Measurements from ENCODE around the gene APOA1.
A peak's percentile ranks its signal among the peaks of the same experiment; 100 is the strongest.
"Not testable (repeated sequence)": the region's sequence is repeated elsewhere in the genome, so short reads cannot be mapped to it uniquely, and the experiment has no call there.

The APOA1 gene

DNA sequence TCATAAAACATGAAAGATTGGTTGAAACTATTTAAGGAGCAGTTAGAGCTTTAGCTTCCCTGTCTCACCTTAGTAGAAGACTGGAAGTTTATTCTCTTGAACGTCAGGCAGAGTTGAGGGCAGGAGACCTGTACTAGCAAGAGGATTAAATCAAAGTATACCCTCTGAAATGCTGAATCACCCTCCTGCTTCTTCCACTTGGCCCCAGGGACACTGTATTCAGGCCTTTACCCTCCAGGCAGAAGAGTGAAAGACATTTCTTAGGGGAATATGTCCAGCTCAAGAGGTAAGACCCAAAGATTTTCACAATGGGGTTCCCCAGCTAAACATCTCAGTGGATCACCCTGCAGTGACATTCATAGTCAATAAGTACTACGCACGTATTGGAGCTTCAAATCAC, 26.2 kb downstream of the APOA1 start:
- no peak for DNase-seq

DNA sequence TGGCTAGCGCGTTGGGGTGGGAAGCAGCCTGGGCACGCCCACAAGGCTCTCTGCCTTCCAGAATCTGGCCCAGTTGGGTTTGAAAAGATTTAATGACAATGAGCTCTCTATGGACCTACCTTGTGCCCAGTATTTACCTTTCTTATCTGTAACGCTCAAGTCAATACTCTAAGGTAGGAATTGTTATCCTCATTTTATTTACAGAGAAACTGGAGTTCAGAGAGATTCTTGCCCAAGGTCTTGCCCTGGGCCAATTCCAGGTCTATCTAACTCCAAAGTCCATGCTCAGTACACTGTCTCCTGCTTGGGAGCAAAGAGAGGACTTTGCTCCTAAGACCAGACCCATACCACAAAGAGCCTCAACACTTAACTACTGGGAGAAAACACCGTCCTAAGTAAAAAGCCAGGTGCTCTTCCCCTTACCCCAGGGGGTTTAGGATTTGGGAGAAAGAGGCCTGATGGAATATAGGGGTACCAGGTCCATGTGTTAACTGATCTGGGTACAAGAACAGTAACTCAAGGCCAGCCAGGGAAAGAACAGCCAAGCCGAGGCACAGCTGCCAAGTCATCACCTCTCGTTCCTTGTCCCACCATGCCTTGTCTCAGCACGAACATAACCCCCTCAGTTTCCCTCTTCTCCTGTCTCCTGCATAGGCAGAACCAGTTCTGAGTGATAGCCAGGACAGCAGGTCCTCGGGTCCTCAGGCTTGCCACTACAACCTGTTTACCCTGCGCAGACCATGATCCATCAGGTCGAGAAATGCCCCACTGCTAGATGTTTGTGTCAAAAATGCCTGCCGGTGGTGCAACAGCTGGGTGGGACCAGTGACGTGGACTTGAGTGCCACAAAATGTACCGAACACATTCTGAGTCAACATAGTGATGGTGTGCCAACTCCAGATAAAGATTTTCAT, 28.9 kb downstream of the APOA1 start:
- no peak for DNase-seq

DNA sequence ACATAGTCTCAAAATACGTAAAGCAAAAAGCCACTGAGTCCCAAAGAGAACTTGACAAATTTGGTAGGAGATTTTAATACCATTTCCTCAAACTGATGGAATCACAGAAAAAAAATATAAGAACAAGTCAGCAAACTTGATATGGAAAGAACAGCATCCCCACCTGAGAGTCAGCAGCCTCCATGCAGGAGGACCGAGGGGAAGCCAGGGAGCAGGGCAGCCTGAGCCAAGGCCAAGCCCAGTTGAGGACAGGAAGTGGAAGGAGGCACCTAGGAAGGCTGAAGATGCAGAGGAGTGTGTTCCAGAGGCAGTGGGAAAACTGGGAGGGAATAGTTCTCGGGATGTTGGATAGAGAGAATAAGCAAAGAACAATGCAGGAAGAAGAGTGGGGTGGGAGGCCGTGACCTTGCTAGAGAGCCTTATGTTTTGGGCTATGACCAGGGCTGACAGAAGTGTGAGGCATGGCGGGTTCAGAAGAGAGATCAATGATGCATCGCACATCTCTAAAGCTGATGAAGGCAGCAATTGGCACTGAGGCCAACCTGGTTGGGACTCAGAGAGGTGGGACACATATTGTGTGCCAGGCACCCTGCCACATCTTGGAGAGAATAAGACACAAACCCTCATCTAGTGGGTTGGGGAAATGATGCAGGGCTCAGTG, 29.7 kb downstream of the APOA1 start:
- no peak for DNase-seq

DNA sequence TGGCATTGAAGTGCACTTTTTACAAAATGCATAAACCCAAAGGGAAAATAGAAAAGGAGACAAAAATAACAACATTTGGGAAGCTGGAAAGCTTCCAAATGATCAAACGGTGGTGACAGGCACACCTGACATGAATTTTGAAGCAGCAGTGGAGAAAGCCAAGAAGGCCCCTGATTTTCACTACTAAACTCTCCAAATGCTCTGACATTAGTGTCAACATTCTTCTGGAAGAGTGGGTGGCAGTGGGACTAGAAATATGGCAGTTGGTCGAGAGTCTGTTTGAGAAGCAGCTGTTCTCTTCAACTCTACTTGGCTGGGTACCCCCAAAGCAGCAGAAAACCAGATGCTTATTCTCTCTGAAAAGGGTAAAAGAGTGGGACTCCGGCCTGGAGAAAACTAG, 33.4 kb downstream of the APOA1 start:
- no peak for DNase-seq

DNA sequence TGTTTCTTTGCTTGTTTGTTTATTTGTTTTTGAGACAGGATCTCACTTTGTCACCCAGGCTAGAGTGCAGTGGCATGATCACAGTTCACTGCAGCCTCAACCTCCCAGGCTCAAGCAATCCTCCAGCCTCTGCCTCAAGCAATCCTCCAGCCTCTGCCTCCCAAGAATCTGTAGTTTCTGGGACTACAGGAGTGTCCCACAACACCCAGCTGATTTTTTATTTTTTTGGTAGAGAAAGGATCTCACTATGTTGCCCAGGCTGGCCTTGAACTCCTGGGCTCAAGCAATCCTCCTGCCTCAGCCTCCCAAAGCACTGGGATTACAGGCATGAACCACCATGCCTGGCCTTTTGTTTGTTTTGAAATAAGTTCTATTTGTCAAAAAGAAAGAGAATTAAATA, 35.8 kb downstream of the APOA1 start:
- DNase-seq: not testable (repeated sequence)

DNA sequence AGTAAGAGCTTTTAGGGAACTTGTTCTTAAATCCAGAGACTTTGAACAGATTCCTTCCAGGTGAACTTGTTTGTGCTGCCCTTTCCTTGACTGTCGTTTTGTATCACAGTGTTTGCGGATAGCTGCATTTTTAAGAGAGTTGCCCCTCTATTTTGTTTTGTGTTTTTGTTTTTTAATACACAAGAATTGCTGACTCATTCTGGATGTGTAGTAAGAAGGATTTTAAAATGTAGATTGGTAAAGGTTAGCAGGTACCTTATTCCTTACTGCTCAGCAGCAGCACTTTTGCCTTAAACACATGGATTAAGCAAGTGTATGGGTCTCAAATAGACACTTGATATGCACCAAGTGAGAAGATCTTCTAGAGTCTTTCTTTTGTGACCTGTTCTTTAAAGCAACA, 36.8 kb downstream of the APOA1 start:
- no peak for DNase-seq

DNA sequence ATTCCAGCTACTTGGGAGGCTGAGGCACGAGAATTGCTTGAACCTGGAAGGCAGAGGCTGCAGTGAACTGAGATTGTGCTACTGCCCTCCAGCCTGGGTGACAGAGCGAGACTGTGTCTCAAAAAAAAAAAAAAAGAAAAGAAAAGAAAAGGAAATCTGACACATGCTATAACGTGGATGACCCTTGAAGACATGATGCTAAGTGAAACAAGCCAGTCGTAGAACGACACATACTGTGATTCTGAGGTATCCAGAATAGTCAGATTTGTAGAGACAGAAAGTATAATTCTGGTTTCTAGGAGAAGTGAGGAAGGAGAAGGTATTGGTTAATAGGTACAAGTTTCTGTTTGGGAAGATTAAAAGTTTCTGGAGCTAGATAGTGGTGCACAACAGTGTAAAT, 39.1 kb downstream of the APOA1 start:
- DNase-seq: no peak

DNA sequence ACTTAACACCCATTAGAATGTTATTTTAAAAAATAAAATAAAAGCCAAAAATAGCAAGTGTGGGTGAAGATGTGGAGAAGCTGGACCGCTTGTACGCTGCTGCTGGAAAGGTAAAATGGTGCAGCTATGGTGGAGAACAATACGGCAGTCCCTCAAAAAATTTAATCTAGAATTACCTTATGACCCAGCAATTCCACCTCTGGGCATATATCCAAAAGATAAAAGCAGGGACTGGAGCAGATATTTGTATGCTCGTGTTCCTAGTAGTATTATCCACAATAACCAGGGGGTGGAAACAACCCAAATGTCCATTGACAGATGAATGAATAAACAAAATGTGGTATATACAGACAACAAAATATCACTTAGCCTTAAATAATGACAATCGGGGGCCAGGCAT, 39.6 kb downstream of the APOA1 start:
- DNase-seq: no peak

DNA sequence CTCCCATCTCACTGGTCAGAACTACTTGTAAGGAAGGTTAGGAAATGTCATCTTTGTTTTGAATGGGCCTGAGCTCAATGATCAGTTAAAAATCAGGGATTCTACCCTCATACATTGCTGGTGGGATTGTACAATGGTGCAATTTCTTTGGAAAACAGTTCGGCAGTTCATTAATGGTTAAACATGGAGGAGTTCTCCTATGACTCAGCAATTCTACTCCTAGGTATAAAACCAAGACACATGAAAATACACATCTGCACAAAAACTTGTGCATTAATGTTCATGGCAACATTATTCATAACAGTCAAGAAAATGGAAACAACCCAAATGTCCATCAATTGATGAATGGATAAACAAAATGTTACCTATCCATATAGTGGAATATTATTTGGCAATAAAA, 40.9 kb downstream of the APOA1 start:
- no peak for DNase-seq

DNA sequence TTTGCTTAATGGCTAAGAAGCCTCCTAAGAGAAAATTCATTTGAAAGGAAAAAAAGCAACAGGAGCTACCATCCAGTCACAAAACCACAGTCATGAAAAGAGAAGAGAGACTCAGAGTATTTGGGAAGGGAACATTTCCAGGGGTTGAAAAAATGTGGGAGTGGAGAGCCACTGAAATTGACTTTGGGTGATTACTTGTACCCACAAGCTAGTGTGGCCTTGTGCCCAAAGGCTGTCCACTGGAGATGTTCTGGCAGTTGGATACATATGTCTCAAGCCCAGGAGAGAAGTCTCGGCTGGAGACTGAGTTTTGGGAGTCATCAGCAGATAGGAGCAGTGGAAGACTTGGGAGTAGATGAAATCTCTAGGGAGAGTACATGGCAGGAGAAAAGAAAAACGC, 42.6 kb downstream of the APOA1 start:
- no peak for DNase-seq

DNA sequence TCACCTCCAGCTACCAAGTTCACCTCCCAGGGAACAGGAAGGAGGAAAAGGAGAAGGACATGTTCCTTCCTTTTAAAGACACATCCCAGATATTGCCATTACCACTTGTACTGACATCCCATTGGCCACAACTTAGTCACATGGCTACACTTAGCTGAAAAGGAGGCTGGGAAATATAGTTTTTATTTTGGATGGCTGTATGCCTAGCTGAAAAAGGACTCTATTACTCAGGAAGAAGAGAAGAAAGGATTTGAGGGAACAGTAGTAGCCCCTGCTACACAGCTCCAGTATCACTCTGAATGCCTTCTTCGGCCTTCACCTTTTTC, 43.7 kb downstream of the APOA1 start:
- DNase-seq: no peak

DNA sequence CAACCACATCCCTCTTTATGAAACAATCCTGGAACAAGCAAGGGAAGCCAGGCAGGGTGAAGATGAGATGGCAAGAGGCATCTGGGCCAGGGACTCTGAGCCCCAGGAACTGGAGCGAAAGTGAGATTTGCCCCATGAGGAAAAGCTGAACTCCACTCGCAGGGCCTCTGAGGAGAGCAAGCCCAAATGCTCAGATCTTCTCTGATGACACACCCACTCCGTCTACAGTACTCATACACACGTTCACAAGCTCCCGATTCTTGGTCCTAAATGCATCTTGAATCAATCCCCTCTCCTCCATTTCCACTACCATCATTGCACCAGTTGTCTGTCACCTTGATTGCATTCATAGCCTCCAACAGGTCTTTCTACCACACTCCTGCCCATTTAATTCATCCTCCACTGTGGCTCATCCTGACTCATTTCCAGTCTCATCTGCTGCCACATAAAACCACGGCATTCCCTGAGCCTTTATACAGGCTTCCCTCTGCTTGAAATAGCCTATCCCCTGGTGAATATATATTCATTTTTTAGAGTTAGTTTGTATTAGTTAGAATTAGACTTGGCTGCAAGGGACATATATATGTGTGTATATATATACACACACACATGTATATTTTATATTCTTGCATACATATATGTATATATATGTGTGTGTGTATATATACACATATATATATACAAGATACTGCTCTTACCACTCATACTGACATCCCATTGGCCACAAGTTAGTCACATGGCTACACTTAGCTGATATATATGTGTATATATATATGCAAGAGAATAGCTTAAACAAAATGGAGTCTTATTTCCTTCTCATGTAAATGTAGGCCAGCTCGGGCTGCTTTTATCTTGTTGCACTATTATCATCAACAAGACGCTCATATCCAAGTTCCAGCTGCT, 44.3 kb downstream of the APOA1 start:
- DNase-seq: no peak

DNA sequence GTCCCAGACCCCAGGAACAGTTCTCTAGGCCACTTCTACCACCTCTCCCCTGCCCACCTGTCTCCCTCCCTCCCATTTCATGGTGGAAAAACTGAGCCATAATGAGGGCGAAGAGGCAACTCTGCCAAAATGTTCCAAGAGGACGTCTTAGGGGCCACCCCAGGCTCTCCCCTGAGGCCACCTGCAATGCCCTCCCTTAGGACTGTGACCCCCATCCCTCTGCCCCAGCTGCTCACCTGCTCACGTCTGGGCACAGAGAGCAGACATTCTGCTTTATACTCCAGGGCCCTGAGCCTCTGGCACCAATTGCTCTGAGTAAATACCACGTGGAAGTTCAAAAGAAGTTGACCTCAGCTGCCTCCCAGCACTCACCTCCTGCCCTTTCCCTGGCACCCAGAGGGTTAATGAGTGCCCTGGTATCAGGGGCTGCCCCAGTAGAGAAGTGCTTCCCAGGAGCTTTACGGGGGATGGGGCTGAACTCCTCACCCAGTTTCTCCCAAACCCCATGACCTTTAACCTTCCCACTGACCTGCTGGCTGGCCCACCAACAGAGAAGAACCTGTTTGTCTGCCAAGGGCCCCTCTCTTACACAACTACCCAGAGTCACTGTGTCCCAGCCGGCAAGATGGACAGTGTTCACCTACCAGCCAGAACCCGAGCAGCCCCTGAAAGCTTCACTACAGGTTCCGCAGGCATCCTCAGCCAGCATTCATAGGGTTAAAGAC, 45.1 kb downstream of the APOA1 start:
- DNase-seq: no peak

DNA sequence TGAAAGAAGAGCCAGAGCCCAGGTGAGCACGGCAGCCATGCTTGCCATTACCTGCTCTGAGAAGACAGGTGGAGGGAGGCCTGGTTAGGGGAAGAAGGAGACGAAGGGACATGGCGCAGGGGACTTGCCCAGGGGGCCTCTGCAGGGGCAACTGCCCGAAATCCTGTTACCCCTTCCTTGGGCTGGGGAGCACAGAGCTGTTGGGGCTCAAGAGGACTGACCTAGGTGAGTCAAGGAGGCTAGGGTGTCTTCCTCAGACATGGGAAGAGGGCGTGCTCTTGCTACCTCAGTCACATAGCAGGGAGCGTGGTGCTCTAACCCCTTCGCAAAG, 45.6 kb downstream of the APOA1 start, which contains the start of gene APOA5:
Gene APOA5, minus strand, starts transcription at position 67 of the 331 bp plus-strand sequence. Its CDS starts 19 bp downstream, at position 48.
- DNase-seq: no peak

DNA sequence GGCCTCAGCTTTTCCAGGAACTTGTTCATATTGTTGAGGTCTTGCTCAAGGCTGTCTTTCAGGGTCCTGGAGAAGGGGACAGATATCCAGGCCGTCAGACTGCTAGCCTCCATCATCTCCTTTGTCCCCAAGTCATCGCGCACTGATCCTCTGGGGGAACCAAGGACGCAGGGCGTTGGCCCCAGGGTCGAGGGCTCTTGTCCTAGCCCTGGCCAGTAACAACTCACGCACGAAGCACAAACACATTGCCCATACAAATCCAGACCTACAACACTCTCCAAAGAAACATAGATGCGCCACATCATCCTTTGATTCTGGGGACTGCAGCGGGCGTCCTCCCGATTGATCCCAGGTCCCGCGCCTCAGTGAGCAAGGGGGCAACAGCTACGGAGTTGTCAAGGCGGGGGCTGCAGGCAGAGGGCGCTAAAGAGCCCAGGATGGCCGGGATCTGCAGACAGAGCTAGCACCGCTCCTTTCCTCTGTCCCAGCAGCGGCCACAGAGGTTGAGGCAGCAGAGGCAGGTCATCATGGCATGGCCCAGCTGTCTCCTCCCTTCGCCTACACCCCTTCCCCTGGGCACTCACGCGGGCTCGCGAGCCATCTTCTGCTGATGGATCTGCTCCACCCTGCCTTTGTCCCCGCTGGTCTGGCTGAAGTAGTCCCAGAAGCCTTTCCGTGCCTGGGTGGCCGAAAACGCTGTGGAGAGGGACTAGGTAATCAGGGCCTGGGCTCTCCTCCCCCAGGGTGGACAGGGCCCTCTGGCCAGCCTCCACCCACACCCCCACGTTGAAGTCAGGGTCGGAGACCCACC, 46.2 kb downstream of the APOA1 start:
- DNase-seq: peak; percentile 37

DNA sequence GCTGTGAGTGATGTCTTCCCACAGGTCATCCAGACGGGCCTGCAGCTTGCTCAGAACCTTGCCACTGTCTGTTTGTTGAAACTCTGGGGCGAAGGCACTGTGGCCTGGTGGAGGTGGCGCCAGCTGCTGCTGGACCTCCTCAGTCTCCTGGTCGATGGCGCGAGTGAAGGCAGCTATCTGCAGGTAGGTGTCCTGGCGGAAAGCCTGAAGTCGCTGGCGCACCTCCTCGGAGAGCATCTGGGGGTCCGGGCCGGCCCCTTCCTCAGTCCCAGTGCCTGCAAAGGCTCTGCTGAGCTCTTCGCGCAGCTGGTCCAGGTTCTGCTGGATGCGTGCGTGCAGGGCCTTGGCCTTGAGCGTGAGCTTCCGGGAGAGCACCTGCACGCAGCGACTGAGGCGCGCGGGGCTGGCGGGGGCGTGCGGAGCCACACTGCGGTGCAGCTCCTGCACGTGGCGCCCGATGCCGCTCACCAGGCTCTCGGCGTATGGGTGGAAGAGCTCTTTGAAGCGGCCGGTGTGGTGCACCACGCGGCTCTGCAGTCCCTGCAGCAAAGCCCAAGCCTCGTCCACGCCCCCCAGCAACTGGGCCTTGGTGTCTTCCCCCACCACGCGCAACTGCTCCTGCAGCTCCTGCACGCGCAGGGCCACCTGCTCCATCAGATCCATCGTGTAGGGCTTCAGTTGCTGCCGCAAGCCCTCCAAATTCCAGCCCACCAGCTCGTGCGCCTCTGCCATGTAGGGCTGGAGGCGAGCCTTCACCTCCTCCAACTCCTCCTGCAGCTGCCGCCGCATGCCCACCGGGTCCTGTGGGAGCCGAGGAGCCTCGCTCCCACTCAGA, 47.0 kb downstream of the APOA1 start:
- no peak for DNase-seq

DNA sequence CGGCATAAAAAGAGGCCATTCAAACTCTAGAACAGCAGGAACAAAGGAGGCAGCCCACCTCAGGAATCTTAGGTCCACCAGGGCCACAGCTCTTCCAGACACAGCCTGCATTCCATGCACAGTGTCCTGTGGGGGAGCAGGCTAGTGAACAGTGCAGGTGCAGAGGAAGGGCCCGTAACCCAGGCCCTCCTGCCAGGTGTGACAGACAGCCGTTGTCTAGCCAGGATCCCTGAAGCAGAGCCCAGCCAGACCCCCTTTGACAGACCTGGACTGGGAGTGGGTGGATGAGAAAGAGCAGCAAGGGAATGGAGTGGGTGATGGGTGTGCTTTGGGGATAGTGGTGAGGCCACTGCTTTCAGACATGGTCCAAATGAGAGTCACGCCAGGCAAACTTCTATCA, 48.4 kb downstream of the APOA1 start:
- DNase-seq: no peak

DNA sequence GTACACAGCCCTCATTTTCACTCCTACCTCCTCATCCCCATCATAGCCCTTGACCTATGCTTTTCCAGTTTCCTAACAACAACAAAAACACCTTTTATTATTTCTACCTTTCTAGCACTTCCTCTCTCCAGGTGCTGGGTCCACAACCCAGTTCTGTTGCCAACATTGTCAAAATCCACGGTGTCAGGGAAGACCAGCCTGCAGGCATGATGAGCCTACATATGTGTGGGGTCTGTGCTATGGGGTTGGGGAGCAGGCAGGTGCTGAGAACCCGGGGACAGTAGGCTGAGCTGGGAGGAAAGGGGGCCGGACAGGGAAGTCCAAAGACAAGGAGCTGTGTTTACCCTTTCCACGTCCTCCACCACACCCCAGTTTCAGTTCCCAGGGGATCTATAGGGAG, 48.9 kb downstream of the APOA1 start:
- DNase-seq: no peak

DNA sequence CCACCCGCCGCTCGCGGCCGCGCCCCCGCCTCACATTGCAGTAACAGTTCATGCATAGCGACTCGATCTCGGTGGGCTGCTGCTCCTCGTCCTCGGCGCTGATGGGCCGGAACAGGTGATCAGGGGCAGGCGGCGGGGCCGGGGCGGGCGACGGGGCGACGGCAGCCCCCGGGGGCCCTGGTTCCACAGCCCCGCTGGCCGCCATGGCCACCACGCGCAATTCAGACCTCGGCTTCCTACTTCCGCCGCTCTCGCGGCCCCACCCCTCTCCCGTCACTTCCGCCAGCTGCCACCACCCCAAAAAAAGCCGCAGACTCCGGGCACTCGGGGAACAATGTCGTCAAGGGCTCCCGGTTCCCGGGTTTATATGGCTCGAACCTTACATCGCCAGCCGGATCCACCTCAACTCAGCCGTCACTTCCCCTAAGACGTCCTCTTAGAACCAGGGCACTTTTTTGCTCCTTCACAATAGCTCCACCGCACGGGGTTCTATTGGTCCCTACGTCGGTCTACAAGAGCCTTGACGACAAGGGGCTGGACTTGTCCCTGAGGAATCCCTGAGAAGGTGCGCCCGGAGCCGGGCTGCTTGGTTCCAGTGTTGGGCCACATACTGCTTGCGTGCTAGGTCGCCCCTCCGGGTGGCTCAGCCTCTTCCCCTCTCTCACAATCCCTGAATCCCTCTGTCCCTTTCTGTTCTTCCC, 49.5 kb downstream of the APOA1 start, which contains the start of gene ZPR1:
Gene ZPR1, minus strand, starts transcription at position 238 of the 701 bp plus-strand sequence. Its CDS starts 33 bp downstream, at position 205.
- no peak for DNase-seq

DNA sequence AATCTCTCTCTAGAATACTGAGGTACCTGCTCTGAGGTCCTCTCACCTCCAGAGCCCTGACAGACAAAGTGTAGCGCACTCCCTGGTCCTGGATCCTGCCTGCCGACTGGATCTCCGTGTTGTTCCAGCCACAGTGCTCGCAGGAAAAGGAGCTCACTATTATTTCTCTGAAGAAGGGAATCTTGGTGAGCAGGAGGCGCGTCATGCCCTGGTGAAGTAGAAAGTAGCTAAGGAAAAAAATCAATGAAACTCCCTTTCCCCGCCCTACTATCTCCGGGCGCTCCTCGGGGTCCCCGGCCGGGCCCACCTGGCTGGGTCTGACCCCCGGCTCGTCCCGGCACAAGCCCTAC, 50.0 kb downstream of the APOA1 start:
- DNase-seq: no peak

All from NCI-H446 treated with DMSO at 0.1 percent for 48 hours (cell line).